Stomach (tissue), 9 donors: ENCODE data around the gene ANKRD12. TPM values are rescaled to one million over a fixed set of nuclear protein-coding genes. Genes with fewer than 3 reads are reported as not detected.

Experiments used
- DNase-seq, 2 donors: peaks; one replicate each; pipeline versions ENCODE4 v3.0.0 to v3.0.0-alpha.2; 2013 to 2019
- H3K27ac ChIP-seq, 5 donors: fragments of 200-600 bp in 4 of 5; sonication (generic) in 4 of 5; one replicate each; pipeline ENCODE4 v1.5.1; 2013 to 2019; ENCODE audit warnings: mild to moderate bottlenecking in 1 of 5, moderate library complexity in 1 of 5
- H3K27me3 ChIP-seq, 3 donors: fragments of 200-600 bp; sonication (generic); one replicate each; pipeline ENCODE4 v1.5.1; 2017 to 2019; ENCODE audit warnings: mixed run types in 1 of 3
- H3K36me3 ChIP-seq, 4 donors: fragments of 200-600 bp; sonication (generic); 1 replicate in 3 of 4; 2 replicates in 1 of 4; pipeline ENCODE4 v1.5.1; 2016 to 2019
- H3K4me1 ChIP-seq, 4 donors: fragments of 200-600 bp; sonication (generic); one replicate each; pipeline ENCODE4 v1.5.1; 2016 to 2019
- H3K4me3 ChIP-seq, 4 donors: fragments of 200-600 bp; sonication (generic) in 3 of 4; one replicate each; pipeline ENCODE4 v1.5.1; 2016 to 2019; ENCODE audit warnings: mild to moderate bottlenecking in 1 of 4
- H3K9me3 ChIP-seq, 4 donors: fragments of 200-600 bp; sonication (generic); one replicate each; pipeline ENCODE4 v1.5.1; 2016 to 2019
- CTCF ChIP-seq, 7 experiments: fragments of 450-650 bp in 4 of 7; fragments of 200-600 bp in 3 of 7; sonication (generic) in 3 of 7; IDR thresholded peaks; one replicate each; pipeline ENCODE4 v1.5.1; 2016 to 2019; ENCODE audit warnings: antibody characterized with exemption in 7 of 7, control low read depth in 2 of 7, mild to moderate bottlenecking in 1 of 7
- EP300 ChIP-seq: sonication (generic); formaldehyde crosslinking; IDR thresholded peaks from one replicate; pipeline ENCODE4 v1.6.1; 2017; ENCODE audit warnings: antibody characterized with exemption
- POLR2A ChIP-seq, 4 donors: fragments of 450-650 bp; IDR thresholded peaks; one replicate each; pipeline ENCODE4 v1.6.1; 2016; ENCODE audit warnings: antibody characterized with exemption in 4 of 4, control low read depth in 2 of 4, mild to moderate bottlenecking in 1 of 4, moderate library complexity in 1 of 4
- POLR2AphosphoS5 ChIP-seq, 3 donors: sonication (generic); formaldehyde crosslinking; IDR thresholded peaks; one replicate each; pipeline ENCODE4 v1.6.1; 2016; ENCODE audit warnings: antibody characterized with exemption in 3 of 3
- WGBS, 5 donors: extraction: QIAGEN DNeasy Blood & Tissue Kit in 3 of 5; methylation state at CpG; one replicate each; pipeline versions ENCODE4 v1.1.5 to v1.1.7; 2013 to 2018; 5-methylcytosine and 5-hydroxymethylcytosine counted together
- intact Hi-C: fragments of 100-400 bp; cut with DNase I; formaldehyde crosslinking; loops from one replicate; pipeline ENCODE4 v1.15.1; 2023; ENCODE audit warnings: low total_unique reads
- polyA plus RNA-seq, 3 donors: library from polyadenylated mRNA; stranded (reverse); fragments of 200-250 nt; gene quantifications; one replicate each; pipeline ENCODE4 v1.2.3, GENCODE V29; 2013
- total RNA-seq, 5 donors: library from RNA; depleted of rRNA; stranded (reverse); fragments of >200 nt; gene quantifications; one replicate each; pipeline versions ENCODE4 v1.1.0 to v1.2.3, GENCODE V29; 2014 to 2016
- donor health status: healthy with polysubstance abuse.
- donor health status: Bipolar disorder and iron deficiency.
- donor health status: healthy.

The ANKRD12 gene
- total and polyA plus RNA-seq, 8 donors, result 10.0 to 85.5 (median 46.0) TPM

GRCh38 chr18:9210966-9211365 lies 74.4 kb downstream of the ANKRD12 start:
- intact Hi-C loops, result no loop called here
- H3K4me1 ChIP-seq, result peaks cover 0 to 18% (median 6%) of the 10 kb centered on the region in 4 donors
- H3K9me3 ChIP-seq, result no peaks in the 10 kb centered on the region
- H3K27ac ChIP-seq, result no peak overlapping the region
- no peak overlapping the region for H3K4me3 ChIP-seq
- H3K27me3 ChIP-seq, result no peaks in the 10 kb centered on the region
- 77 to 86% (median 81%) methylated on average over 2 of the region's 2 CpGs for WGBS, 5 donors
- H3K36me3 ChIP-seq, result peaks cover 0 to 63% (median 62%) of the 10 kb centered on the region in 4 donors
- no peak for DNase-seq
- TF ChIP-seq POLR2A (IDR thresholded peaks at IDR 0.05) (no peak), CTCF (IDR thresholded peaks at IDR 0.05) (no peak), EP300 (no peak), POLR2AphosphoS5 (IDR thresholded peaks at IDR 0.05) (no peak)

GRCh38 chr18:9211955-9212354 lies 75.4 kb downstream of the ANKRD12 start:
- 88 to 97% (median 93%) methylated on average over 1 of the region's 1 CpG for WGBS, 5 donors
- Histone ChIP-seq H3K27ac (no peak overlapping the region), H3K4me1 (peaks cover 0 to 18% (median 1%) of the 10 kb centered on the region in 4 donors), H3K36me3 (peaks cover 0 to 73% (median 72%) of the 10 kb centered on the region in 4 donors), H3K4me3 (no peak overlapping the region), H3K9me3 (no peaks in the 10 kb centered on the region), H3K27me3 (no peaks in the 10 kb centered on the region)
- DNase-seq, result no peak
- TF ChIP-seq CTCF (IDR thresholded peaks at IDR 0.05) (no peak), EP300 (no peak), POLR2AphosphoS5 (IDR thresholded peaks at IDR 0.05) (no peak), POLR2A (IDR thresholded peaks at IDR 0.05) (no peak)
- intact Hi-C loops, result no loop called here

- Histone ChIP-seq H3K9me3 (no peaks in the 10 kb centered on the region), H3K4me3 (no peak overlapping the region), H3K27me3 (no peaks in the 10 kb centered on the region), H3K36me3 (peaks cover 0 to 89% (median 86%) of the 10 kb centered on the region in 4 donors), H3K27ac (no peak overlapping the region), H3K4me1 (peaks cover 0 to 6% (median 0%) of the 10 kb centered on the region in 4 donors)
- DNase-seq, result no peak
- intact Hi-C loops, result no loop called here
- 90 to 96% (median 92%) methylated on average over 6 of the region's 6 CpGs for WGBS, 5 donors
- no peak for TF ChIP-seq POLR2AphosphoS5 (IDR thresholded peaks at IDR 0.05)
- TF ChIP-seq POLR2A (IDR thresholded peaks at IDR 0.05), result no peak
- no peak for TF ChIP-seq CTCF (IDR thresholded peaks at IDR 0.05)
- no peak for TF ChIP-seq EP300
Observed at GRCh38 chr18:9215221-9215933, 78.8 kb downstream of the ANKRD12 start.

GRCh38 chr18:9216459-9216858 lies 79.9 kb downstream of the ANKRD12 start:
- Histone ChIP-seq H3K27ac (no peak overlapping the region), H3K36me3 (peaks cover 0 to 92% (median 89%) of the 10 kb centered on the region in 4 donors), H3K27me3 (no peaks in the 10 kb centered on the region), H3K4me3 (no peak overlapping the region), H3K9me3 (no peaks in the 10 kb centered on the region), H3K4me1 (peaks cover 0 to 6% (median 0%) of the 10 kb centered on the region in 4 donors)
- DNase-seq, result no peak
- TF ChIP-seq POLR2AphosphoS5 (IDR thresholded peaks at IDR 0.05) (no peak), CTCF (IDR thresholded peaks at IDR 0.05) (no peak), EP300 (no peak), POLR2A (IDR thresholded peaks at IDR 0.05) (no peak)
- WGBS, 5 donors, result 94 to 98% (median 98%) methylated on average over 3 of the region's 3 CpGs
- intact Hi-C loops, result no loop called here
